BLaER1 treated with 17β-estradiol and CSF1 and Interleukin-3, amounts not matched to agents 10 nM and 100 nM (cell line): Measurements from ENCODE around the gene LRP8.
"Not testable (repeated sequence)": the region's sequence is repeated elsewhere in the genome, so short reads cannot be mapped to it uniquely, and the experiment has no call there.

Experiments used
- H3K27ac ChIP-seq, 11 experiments: shearing (Covaris generic); formaldehyde crosslinking; 2 replicates each; pipeline ENCODE4 v1.8.1; 2022
- H3K27me3 ChIP-seq, 11 experiments: shearing (Covaris generic); formaldehyde crosslinking; 2 replicates each; pipeline ENCODE4 v1.8.1; 2022
- H3K36me3 ChIP-seq, 11 experiments: shearing (Covaris generic); formaldehyde crosslinking; 2 replicates each; pipeline ENCODE4 v1.8.1; 2022
- H3K4me1 ChIP-seq, 10 experiments: shearing (Covaris generic); formaldehyde crosslinking; 2 replicates each; pipeline ENCODE4 v1.8.1; 2022
- H3K4me2 ChIP-seq, 11 experiments: shearing (Covaris generic); formaldehyde crosslinking; 2 replicates each; pipeline ENCODE4 v1.8.1; 2022
- H3K4me3 ChIP-seq, 10 experiments: shearing (Covaris generic); formaldehyde crosslinking; 2 replicates each; pipeline ENCODE4 v1.8.1; 2022
- H3K9ac ChIP-seq, 11 experiments: shearing (Covaris generic); formaldehyde crosslinking; 2 replicates each; pipeline ENCODE4 v1.8.1; 2022
- H3K9me3 ChIP-seq, 11 experiments: shearing (Covaris generic); formaldehyde crosslinking; replicated peaks in 1 of 11; 2 replicates each; pipeline ENCODE4 v1.8.1; 2022
- H4K20me1 ChIP-seq, 11 experiments: shearing (Covaris generic); formaldehyde crosslinking; 2 replicates each; pipeline ENCODE4 v1.8.1; 2022
- Cebpa-rat ChIP-seq, 11 experiments: shearing (Covaris generic); IDR thresholded peaks; 2 replicates each; pipeline ENCODE4 v1.8.1; 2022

Gene LRP8

GRCh38 chr1:53220171-53220961 is 107.5 kb downstream of the LRP8 start, which contains the start of gene CZIB:
Gene CZIB (minus strand): TSS chr1:53220634. CDS start chr1:53220575, 59 bp downstream.
- no peak for TF ChIP-seq Cebpa-rat (IDR thresholded peaks at IDR 0.05)
- Histone ChIP-seq H3K27ac (peak within 1 kb of the TSS; percentile 54 to 92 (median 88)), H3K9me3 (no peaks in the 10 kb centered on the region), H3K4me3 (peak within 1 kb of the TSS; percentile 64 to 92 (median 74)), H3K9ac (peak within 1 kb of the TSS; percentile 79 to 94 (median 89)), H4K20me1 (no peaks in the 10 kb centered on the region), H3K36me3 (peaks cover 24 to 40% (median 33%) of the 10 kb centered on the region in 11 experiments), H3K4me1 (peaks cover 18 to 37% (median 28%) of the 10 kb centered on the region in 10 experiments), H3K4me2 (peak within 1 kb of the TSS; percentile 81 to 92 (median 87)), H3K27me3 (no peaks in the 10 kb centered on the region)

DNA sequence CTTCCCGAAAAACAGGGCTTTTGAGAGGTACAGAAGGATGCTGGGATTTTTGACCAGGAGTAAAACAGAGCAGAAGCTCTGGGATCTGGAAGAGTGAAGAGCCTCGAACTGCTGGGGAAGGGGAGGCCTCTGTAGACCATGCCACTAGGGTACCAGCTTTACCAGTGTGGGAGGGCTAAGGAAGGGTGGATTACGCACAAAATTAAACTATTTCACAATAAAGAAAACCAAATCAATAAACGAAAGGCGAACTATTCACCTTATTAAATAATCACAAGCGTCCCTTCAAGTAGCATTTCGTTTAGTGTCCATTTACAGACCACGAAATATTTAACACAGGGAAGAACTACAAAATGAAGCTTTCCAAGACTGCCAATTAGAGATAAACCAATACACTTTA is 108.2 kb downstream of the LRP8 start:
- Histone ChIP-seq H4K20me1 (no peaks in the 10 kb centered on the region), H3K4me2 (peak overlapping the region; percentile 81 to 92 (median 87)), H3K27me3 (no peaks in the 10 kb centered on the region), H3K27ac (peak overlapping the region in 10 of 11 experiments; percentile 81 to 92 (median 88); a peak in 20 of 22 replicates), H3K9ac (peak overlapping the region; percentile 79 to 94 (median 89)), H3K4me3 (peak overlapping the region; percentile 64 to 92 (median 74)), H3K9me3 (no peaks in the 10 kb centered on the region), H3K4me1 (peaks cover 18 to 37% (median 28%) of the 10 kb centered on the region in 10 experiments), H3K36me3 (peaks cover 30 to 44% (median 40%) of the 10 kb centered on the region in 11 experiments)
- 0 out of 22 replicates have a peak, but pooled peaks of 2 of the 11 experiments have one; percentile 36 to 59 for TF ChIP-seq Cebpa-rat (IDR thresholded peaks at IDR 0.05)

DNA sequence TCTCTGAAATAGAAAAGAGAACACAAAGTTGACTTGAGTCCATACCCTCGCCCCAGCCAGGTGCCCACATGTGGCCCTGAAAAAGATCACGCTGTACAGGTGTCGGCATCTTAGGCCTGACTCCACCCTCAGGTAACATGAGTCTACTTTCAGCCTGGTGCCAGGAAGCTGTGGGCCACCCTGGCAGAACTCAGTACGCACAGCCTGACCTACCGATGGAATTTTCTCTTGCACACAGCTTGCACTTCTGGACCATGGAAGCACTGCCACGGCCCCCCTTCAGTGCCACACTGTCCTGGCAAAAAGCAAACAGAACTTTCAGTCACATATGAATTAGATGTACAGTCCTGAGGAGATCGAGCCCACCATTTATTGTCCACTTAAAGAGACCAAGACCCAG is 109.7 kb downstream of the LRP8 start:
- Histone ChIP-seq H3K27ac (no peak overlapping the region), H4K20me1 (no peaks in the 10 kb centered on the region; a peak in 1 of 22 replicates), H3K36me3 (peaks cover 45 to 59% (median 55%) of the 10 kb centered on the region in 11 experiments), H3K9me3 (no peaks in the 10 kb centered on the region), H3K27me3 (no peaks in the 10 kb centered on the region), H3K4me2 (no peak overlapping the region; a peak in 1 of 22 replicates), H3K4me3 (no peak overlapping the region), H3K4me1 (peaks cover 18 to 37% (median 28%) of the 10 kb centered on the region in 10 experiments), H3K9ac (no peak overlapping the region)
- TF ChIP-seq Cebpa-rat (IDR thresholded peaks at IDR 0.05) = no peak

GRCh38 chr1:53214376-53214940 is 113.4 kb downstream of the LRP8 start:
- no peak overlapping the region for H3K4me3 ChIP-seq
- peaks cover 0 to 4% (median 0%) of the 10 kb centered on the region in 11 experiments; a peak in 2 of 22 replicates for H4K20me1 ChIP-seq
- no peak overlapping the region for H3K9ac ChIP-seq
- H3K27ac ChIP-seq = no peak overlapping the region
- peaks cover 8 to 25% (median 16%) of the 10 kb centered on the region in 10 experiments for H3K4me1 ChIP-seq
- no peaks in the 10 kb centered on the region for H3K27me3 ChIP-seq
- H3K36me3 ChIP-seq = peaks cover 83 to 97% (median 92%) of the 10 kb centered on the region in 11 experiments
- H3K9me3 ChIP-seq = no peaks in the 10 kb centered on the region
- no peak overlapping the region for H3K4me2 ChIP-seq
- TF ChIP-seq Cebpa-rat (IDR thresholded peaks at IDR 0.05) = no peak

- Histone ChIP-seq H4K20me1 (peaks cover 0 to 4% (median 0%) of the 10 kb centered on the region in 11 experiments; a peak in 2 of 22 replicates), H3K9me3 (peaks cover 19 to 27% (median 23%) of the 10 kb centered on the region in 11 experiments), H3K27me3 (no peaks in the 10 kb centered on the region), H3K9ac (no peak overlapping the region), H3K4me2 (no peak overlapping the region), H3K4me3 (no peak overlapping the region), H3K27ac (no peak overlapping the region), H3K36me3 (peaks cover 99 to 100% (median 100%) of the 10 kb centered on the region in 11 experiments), H3K4me1 (0 out of 20 replicates have a peak, but pooled peaks cover 0 to under 1% (median 0%) of the 10 kb centered on the region in 10 experiments)
- no peak for TF ChIP-seq Cebpa-rat (IDR thresholded peaks at IDR 0.05)
Measured at GRCh38 chr1:53210954-53211353, 116.9 kb downstream of the LRP8 start.

DNA sequence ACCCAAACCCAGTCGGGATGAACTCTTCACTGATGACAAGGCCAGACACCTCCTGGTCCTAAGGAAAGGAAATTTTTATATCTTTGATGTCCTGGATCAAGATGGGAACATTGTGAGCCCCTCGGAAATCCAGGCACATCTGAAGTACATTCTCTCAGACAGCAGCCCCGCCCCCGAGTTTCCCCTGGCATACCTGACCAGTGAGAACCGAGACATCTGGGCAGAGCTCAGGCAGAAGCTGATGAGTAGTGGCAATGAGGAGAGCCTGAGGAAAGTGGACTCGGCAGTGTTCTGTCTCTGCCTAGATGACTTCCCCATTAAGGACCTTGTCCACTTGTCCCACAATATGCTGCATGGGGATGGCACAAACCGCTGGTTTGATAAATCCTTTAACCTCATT is 117.5 kb downstream of the LRP8 start:
- H3K9me3 ChIP-seq = peaks cover 25 to 33% (median 29%) of the 10 kb centered on the region in 11 experiments
- no peaks in the 10 kb centered on the region for H3K4me1 ChIP-seq
- no peaks in the 10 kb centered on the region for H3K27me3 ChIP-seq
- peaks cover 0 to 4% (median 0%) of the 10 kb centered on the region in 11 experiments; a peak in 2 of 22 replicates for H4K20me1 ChIP-seq
- H3K4me3 ChIP-seq = no peak overlapping the region
- H3K4me2 ChIP-seq = no peak overlapping the region
- peaks cover 99 to 100% (median 100%) of the 10 kb centered on the region in 11 experiments for H3K36me3 ChIP-seq
- no peak for TF ChIP-seq Cebpa-rat (IDR thresholded peaks at IDR 0.05)
- no peak overlapping the region for H3K9ac ChIP-seq
- no peak overlapping the region for H3K27ac ChIP-seq

- H3K4me3 ChIP-seq = no peak overlapping the region
- H3K9ac ChIP-seq = no peak overlapping the region
- no peaks in the 10 kb centered on the region for H3K27me3 ChIP-seq
- peaks cover 36 to 53% (median 42%) of the 10 kb centered on the region in 11 experiments for H3K9me3 ChIP-seq
- peaks cover 0 to 4% (median 0%) of the 10 kb centered on the region in 11 experiments; a peak in 1 of 22 replicates for H4K20me1 ChIP-seq
- H3K4me1 ChIP-seq = no peaks in the 10 kb centered on the region; a peak in 1 of 20 replicates
- peaks cover 99 to 100% (median 100%) of the 10 kb centered on the region in 11 experiments for H3K36me3 ChIP-seq
- TF ChIP-seq Cebpa-rat (IDR thresholded peaks at IDR 0.05) = no peak
- no peak overlapping the region for H3K27ac ChIP-seq
- no peak overlapping the region for H3K4me2 ChIP-seq
Measured at GRCh38 chr1:53207726-53208125, 120.1 kb downstream of the LRP8 start.

- Histone ChIP-seq H3K27me3 (no peaks in the 10 kb centered on the region), H3K4me2 (no peak overlapping the region), H3K36me3 (peaks cover 99 to 100% (median 100%) of the 10 kb centered on the region in 11 experiments), H3K4me3 (peak overlapping the region in 7 of 10 experiments; percentile 8 to 55 (median 35); a peak in 10 of 20 replicates), H3K9ac (no peak overlapping the region), H3K27ac (no peak overlapping the region), H4K20me1 (peaks cover 0 to 4% (median 0%) of the 10 kb centered on the region in 11 experiments; a peak in 1 of 22 replicates), H3K9me3 (peaks cover 36 to 53% (median 42%) of the 10 kb centered on the region in 11 experiments), H3K4me1 (no peaks in the 10 kb centered on the region; a peak in 1 of 20 replicates)
- TF ChIP-seq Cebpa-rat (IDR thresholded peaks at IDR 0.05) = no peak
Measured at GRCh38 chr1:53206735-53207379, 121.0 kb downstream of the LRP8 start.

- not testable (repeated sequence) for H3K4me1 ChIP-seq, H3K27ac ChIP-seq, H3K9ac ChIP-seq, H3K4me2 ChIP-seq, H4K20me1 ChIP-seq, H3K27me3 ChIP-seq
- Histone ChIP-seq H3K36me3 (peaks cover 99 to 100% (median 100%) of the 10 kb centered on the region in 11 experiments), H3K9me3 (peaks cover 36 to 53% (median 42%) of the 10 kb centered on the region in 11 experiments), H3K4me3 (peak overlapping the region in 8 of 10 experiments; percentile 2 to 55 (median 32); a peak in 12 of 20 replicates)
Measured at GRCh38 chr1:53206083-53206685, 121.7 kb downstream of the LRP8 start.

DNA sequence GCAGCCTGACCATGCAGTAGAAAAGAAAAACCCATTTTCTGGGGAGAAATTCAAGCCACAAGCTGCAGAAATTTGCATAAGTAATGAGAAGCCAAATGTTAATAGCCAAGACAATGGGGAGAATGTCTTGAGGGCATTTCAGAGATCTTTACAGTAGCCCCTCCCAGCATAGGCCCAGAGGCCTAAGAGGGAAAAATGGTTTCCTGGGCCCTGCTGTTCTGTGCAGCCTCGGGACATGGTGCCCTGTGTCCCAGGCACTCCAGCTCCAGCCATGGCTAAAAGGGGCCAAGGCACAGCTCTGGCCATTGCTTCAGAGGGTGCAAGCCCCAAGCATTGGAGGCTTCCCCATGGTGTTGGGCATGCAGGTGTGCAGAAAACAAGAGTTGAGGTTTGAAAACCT is 122.4 kb downstream of the LRP8 start:
- H3K4me1 ChIP-seq, H3K27ac ChIP-seq, H3K9ac ChIP-seq, H3K4me2 ChIP-seq, H4K20me1 ChIP-seq, H3K27me3 ChIP-seq: not testable (repeated sequence)
- peaks cover 36 to 53% (median 42%) of the 10 kb centered on the region in 11 experiments for H3K9me3 ChIP-seq
- H3K36me3 ChIP-seq = peaks cover 96 to 100% (median 100%) of the 10 kb centered on the region in 11 experiments
- H3K4me3 ChIP-seq = peak overlapping the region in 6 of 10 experiments; percentile 18 to 55 (median 32); a peak in 9 of 20 replicates
